NCI-H1694 treated with DMSO at 0.1 percent for 48 hours (cell line): ENCODE results near the gene CCP110.

Source experiments
- DNase-seq: peaks from one replicate; lab custom pipeline; 2025; lab: John Stamatoyannopoulos, UW

Gene CCP110

DNA sequence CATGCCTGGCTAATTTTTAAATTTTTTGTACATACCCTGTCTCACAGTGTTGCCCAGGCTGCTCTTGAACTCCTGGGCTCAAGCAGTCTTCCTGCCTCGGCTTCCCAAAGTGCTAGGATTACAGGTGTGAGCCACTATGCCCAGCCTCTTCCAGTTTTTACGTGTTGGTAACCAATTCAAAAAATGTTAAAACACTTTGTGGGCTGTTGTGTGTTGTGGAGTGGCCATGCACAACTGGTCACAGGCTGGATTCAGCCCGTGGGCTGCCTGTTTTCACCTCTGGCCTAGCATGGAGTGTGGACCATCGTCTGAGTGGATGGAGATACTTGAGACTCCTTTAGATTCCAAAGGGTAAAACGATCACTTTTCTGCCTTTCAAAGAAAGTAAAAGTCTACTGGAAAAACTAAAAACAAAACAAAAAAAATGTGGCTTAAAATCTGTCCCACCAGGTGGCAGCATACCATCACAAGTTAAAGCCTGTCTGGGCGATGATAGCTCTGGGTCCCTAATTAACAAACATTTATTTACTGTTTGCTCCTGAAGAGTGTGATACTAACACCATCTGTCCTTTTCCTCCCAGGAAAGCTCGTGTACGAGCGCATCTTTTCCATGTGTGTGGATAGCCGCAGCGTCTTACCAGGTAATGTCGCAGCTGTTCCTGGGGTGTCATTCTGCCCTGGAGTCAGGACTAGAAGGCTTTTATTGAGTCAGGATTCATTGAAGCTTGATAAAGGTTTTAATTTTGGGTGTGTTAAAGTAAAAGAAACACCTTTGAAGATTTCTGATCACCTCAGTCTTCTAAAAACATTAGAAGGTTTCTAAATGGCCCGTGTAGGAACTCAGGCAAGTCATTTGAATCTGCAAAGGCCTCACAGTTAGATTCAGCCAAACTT is 77.6 kb downstream of the CCP110 start:
- peak; percentile 70 for DNase-seq
